GM11168 (cell line): ENCODE results near the gene GCN1.

Source experiments
- in situ Hi-C: fragments of 300-500 bp; cut with MboI; formaldehyde crosslinking; loops from one replicate; pipeline ENCODE4 v1.12.0; 2022; ENCODE audit warnings: low sequenced_read_pairs; ENCODE audit not compliant: unreplicated experiment

The GCN1 gene

DNA sequence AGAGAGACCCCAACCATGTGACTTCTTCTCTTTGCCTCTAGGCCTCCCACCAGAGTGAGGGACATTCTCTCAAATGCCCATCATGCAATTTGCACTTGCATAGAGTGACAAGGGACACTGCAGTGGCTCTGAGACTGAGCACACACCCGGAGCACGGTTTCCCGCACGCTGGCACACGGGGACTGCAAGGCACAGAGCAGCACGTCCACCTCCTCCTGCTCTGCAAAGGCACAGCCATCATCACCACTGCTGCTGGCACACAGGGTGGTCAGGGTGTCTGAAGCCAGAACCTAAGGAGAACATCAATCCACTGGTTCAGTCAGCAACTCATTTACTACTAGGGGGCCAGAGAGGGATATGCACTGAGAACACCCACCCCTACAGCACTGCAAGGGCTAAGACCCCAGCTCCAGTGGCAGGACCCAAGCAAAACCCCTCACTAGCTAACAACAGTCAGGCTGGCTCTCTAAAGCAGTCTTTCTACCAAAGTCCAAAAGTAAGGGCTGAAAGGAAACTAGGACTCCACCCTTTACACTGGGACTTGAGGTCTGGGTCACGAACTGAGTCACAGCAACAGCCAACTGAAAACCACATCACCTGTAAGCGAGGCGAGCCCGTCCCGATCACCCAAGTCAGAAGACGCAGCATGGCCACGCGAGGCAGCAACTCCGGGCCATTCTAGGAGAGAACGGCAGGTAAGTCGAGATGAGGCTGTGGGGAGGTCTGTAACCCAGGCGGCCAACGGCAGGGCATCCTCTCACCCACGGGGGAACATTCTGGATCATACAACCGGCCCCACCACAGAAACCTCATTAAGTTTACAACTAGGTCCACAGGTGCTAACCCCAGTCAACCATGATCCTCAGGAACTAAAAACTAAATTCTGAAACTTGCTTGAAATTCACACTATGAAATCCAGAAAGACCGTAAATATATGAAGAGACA is 37.9 kb downstream of the GCN1 start:
- in situ Hi-C loops: no loop called here

DNA sequence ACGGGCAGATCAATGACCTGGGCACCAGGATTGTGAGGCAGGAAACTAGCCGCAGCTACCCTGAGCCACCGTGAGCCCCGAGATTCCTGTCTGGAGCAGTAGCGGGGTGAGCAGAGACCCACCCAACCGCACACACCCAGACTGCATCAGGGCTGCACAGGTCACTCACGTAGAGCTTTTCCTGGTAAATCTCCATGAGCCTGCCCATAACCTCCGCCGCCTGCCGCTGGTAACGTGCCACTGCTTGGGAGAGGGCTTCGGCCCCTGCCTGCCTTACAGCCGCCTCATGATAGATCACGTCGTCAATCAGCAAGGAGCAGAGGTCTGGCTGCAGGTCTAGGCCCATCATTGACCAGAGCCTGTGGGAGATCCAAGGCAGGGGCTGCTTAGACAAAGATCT is 39.4 kb downstream of the GCN1 start:
- in situ Hi-C loops: no loop called here

DNA sequence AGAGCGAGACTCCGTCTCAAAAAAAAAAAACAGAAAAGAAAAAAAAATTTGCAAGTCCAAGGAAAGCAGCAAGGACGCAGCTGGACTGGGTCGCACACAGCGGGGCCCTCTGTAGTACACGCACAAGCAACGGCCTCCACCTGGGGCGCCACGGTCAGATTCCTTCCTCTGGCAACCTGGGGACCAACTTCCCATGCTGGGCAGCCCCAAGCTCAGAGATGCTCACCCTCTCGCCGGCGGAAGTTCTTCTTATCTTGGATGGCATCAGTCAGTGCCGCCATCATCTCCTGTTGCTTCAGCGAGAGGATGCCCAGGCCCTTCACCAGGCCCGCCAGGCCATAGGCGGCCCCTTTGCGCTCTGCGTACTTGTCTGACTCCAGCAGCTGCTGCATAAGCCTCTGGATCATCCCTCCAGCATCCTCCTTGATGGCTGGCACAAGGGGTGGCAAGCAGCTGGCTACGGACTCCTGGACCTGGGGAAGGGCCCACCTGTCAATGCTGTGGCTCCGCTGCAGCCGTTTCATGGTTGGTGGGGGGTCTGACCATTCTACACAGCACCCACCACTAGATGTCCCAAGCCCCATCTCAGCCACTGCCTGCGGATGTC is 43.5 kb downstream of the GCN1 start:
- in situ Hi-C loops: no loop called here

DNA sequence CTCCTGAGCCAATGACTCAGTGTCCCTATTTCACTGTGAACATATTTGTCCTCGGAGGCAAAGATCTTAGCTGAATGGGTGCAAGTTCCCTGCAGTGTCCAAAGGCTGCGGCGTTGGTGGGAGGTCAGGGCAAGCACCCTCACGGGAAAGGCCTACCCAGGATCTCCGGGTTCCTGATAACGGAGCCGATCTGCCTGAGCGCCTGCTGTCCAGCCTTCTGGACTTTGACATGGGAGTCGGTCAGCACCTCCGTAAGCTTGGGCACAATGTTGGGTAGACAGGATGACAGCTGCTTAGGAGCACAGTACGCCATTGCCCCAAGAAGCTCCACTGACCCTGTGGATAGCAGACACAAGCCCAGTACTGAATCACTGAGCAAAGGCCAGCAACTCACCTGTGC is 46.5 kb downstream of the GCN1 start:
- in situ Hi-C loops: no loop called here

DNA sequence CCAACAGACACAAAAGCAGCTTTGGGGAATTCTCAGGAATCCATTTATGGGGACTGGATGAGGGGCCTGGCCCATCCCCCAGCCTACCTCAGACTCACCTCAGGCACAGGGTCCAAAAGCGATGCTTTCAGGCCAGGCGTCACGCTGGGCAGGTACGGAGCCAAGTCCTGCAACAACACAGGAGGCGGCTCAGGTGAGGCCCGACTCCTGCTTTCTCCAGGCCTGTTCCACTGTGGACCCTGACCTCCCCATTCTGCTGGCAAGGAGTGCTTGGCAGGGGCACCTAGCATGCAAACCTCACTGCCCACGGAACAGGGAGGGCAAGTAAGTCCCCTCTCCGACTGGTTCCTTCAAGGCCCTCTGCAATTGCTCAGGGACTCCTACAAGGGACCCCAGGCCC is 49.4 kb downstream of the GCN1 start:
- in situ Hi-C loops: no loop called here

DNA sequence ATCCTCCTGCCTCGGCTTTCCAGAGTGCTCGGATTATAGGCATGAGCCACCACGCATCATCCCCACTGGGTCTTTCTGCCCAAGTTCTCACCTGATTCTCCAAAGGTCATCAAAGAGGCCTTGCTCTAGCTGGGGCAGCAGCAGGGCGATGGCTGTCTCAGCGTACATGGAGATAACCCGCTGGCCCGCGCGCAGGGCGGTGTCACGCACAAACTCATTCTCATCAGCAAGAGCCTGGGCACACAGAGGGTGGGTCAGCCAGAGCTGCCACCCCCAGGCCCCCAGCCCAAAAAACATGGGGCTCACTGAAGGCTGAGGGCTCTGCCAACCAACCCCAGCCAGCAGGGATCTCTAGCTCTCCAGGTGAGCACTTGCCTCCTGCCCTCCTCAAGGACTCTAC is 50.3 kb downstream of the GCN1 start:
- in situ Hi-C loops: no loop called here

DNA sequence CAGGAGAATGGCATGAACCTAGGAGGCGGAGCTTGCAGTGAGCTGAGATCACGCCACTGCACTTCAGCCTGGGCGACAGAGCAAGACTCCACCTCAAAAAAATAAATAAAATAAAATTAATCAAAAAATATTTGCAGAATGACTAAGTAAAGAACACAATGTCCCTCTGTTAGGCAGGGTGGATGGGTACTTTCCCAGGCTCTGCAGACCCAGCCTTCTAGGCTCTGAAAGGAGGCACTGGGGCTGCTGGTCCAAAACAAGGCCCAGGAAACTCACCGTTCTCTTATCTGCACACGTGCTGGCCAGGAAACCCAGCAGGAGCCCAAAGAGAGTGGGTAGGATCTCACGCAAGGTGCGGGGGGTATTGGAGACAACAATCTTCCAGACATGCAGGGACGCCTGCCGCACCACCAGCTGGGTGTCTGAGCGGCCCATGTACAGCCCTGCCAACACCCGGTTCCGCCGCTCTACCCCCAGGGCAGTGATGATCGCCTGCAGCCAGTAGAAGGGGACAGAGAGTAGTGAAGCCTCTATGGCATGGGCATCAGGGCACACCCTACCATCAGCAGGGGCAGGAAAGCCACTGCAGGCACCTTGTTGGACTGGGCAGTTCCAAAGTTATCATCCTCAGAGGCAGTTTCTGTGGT is 52.2 kb downstream of the GCN1 start:
- in situ Hi-C loops: no loop called here

DNA sequence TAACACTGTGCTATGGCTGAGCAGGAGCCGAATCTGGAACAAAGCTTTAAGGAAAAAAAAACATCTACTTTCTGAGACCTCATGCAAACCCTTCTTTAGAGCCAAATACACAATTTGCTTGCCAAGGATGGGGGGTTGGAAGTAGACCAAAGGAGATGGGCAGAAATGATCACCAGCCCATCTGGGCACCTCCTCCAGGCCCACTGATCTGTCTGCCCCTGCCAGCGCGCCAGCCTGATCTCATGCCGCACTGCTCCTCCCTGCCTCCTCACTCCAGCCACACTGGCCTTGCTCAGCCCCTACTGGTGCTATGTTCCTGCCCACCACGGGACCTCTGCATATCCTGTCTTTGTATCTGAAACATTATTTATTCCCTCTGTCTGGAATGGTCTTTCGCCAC is 53.2 kb downstream of the GCN1 start:
- in situ Hi-C loops: no loop called here

DNA sequence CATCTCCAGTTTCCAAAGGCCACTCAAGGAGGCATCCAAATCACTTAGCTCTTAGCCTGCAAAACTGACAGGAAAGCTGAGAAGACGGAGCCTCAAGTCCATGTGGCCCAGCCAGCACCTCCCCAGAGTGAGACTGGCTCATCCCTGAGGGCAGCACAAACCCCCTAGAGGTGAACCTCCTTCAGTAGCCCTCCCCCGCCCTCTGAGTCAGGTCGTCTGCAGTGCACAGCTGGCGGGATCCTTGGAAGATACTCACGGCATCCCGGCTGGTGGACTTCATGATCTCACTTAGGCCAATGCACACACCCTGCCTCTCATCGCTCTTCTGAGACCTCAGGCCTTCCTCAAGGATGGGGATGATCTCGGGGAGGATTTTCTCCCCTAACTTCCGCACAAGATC is 53.9 kb downstream of the GCN1 start:
- in situ Hi-C loops: no loop called here

DNA sequence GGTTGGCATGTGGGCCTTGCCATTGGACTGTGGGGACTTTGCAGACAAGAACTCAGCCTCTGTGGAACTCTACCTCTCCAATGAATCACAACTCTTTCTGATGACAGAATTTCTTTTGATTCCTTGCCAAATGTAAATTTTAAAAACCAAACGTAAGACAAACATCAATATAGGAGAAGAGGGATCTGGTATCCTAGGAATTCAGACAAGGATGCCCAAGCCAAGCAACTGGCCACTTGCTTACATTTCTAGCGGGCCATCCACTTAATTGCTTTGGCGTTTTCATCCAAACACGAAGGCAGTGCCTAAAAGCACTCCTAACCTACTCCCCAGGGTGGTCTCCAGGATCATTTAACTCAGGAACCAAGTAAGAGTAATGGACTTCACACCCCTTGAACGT is 54.6 kb downstream of the GCN1 start:
- in situ Hi-C loops: no loop called here

DNA sequence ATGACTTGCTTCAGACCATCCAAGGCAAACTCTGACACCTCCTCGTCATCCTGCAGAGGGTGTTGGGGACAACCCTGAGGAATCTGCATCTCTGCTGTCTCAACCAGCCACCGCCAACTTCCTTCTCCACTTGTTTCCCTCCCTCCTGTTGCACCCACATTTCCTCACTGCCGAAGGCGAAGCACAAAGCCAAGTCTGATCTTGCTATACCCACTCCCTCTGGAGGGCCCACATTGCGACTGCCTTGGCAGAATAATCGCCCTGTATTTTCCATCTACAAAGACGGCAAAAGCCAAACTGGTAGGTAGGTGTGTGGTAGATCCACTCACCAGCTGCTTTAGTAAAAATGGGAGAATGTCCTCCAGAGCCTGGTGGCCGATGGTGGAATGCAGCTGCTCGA is 56.1 kb downstream of the GCN1 start:
- in situ Hi-C loops: no loop called here

DNA sequence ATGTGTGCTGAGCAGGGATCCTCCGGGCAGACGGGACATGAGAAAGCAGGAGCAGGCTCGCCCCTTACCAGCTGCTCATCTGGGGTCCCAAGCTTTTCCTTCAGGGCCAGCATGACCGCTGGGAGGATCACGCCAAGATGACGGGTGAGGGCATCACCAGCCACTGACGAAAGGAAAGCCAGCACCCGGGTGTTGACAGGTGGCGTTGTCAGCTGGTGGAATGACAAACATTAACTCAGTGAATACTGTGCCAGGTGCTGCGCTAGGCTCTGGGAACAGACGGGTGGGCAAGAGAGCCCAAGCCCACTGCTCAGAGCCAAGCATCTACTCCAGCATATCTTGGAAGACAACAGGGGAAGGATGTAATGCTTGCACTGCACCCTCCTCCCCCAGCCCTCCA is 56.7 kb downstream of the GCN1 start:
- in situ Hi-C loops: no loop called here

DNA sequence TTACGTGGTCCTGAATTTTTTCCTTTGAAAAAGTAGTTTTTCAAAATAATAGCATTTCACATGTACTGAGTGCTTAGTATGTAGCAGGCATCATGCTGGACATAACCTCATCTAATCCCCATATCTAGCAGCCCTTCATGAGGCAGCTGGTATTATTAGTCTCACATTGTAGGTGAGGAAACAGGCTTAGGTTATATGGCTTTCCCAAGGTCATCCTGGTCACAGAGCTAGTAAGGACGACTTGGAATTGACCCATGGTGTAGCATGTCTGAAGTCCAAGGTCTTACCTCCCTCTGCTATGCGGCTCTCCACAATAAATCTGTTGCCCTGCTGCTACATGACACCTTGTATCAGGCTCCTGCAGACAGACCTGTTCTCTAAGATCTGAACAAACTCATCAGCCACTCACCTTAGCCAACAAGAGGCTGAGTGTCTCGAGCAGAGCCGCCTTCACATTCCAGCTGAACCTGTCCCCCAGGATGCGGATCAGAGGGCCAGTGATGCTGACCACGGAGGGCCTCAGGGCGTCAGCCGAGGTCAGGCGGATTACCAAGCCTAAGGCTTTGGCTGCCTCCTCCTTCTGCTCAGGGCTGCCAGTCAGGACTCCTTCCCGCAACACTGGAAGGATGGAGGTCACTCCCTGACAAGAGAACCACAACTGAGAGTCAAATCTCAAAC is 58.3 kb downstream of the GCN1 start:
- in situ Hi-C loops: no loop called here

DNA sequence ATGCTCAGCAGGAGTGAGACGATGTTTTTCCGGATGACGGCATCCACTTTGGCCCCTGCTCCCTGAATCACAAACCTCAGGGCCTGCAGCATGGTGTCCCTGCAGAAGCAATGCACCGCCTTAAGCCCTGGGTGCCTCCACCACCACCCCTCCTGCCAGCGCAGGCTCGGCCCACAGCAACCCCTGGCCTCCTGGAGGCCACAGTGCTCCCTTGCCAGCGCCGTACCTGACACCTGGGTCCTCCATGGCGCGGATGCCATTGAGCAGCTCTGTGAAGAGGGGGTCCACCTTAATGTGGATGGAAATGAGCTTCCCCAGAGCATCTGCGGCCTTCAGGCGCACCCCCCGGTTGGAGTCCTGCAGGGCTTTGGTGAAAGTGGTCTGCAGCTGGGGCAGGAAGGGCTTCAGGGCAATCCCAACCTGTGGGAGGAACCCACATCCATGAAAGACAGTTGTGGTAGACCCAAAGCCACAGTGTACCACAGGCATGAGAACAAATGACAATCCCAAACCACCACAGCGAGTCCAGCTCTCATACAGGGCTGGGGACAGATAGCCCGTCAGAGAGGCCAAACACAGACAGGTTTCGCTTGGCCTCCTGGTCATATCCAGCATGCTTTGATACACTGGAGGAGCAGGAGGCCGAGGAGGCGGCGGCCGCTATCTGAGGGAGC is 60.1 kb downstream of the GCN1 start:
- in situ Hi-C loops: no loop called here

DNA sequence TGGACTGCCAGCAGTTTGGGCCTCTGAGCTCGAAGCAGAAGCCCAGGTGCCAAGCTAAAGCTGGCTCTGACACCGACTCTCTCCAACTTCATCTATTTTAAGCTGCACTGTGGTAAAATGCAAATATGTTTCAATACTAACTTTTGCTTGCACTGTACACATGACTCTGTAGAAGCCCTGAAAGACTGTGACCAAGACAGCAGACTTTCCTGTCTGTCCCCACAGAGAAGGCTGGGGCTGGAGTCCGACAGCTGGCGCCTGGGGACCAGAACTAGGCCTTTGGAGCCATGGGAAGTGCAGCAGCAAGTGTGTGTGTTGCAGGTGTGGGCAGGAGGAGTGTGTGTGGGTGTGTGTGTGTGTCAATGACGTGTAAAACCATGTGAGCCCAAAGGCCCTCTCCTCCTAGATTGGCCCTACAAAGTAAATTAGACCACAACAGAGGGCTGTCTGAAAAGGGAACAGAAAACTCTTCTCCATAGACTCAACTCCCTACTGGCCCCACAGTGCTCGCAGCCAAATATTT is 61.6 kb downstream of the GCN1 start:
- in situ Hi-C loops: no loop called here

DNA sequence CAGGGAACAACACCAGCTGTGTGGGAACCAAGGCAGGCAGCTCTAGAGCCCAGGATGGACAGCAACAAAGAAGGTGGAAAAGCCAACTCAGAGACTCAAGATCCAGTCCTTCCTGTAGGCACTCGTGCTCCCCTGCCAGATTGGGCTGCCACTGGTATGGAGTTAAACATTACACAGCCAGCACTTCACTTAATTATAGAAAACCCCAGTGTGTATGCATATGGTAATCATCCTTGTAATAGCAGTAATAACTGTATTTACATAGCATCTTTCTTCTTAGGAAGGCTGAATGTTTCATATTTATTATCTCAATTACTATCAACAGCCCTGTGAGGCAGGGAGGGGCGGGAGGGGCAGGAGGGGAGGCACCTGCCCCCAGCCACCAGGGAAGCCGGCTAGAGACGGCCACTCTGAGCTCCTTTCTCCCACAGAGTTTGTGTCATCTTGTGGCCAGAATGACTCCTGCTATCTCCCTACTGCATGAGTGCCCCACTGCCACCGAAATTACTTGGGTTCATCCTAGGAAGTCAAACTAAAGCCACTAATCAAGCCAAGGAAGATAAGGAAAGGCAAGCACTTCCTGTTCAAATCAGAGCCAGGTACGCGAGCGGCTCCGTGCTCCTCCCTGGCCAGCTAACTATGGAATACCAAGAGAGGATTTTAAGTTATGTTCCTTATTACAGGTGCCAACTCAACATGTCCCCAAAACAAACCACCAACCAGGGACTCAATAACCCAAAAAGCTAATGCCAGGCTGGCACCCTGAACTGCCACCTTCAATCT is 62.3 kb downstream of the GCN1 start:
- in situ Hi-C loops: no loop called here

DNA sequence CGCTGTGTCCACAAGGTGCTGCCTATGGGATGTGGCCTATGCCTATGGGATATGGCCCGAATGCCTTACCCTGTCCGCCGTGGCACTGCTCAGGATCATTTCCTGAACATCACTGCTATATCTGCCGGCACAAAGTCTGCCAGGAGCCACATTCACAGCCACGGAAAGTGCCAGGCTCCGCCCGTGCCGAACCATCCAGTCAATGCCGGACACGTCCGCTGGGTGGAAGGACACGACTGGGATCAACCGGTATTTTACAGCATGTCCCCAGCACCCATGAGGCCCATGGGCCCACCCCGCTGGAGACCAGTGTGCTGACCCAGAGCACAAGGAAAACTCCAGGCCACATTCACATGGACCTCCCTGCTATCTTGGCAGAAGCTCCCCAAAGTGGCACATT is 63.4 kb downstream of the GCN1 start:
- in situ Hi-C loops: no loop called here

DNA sequence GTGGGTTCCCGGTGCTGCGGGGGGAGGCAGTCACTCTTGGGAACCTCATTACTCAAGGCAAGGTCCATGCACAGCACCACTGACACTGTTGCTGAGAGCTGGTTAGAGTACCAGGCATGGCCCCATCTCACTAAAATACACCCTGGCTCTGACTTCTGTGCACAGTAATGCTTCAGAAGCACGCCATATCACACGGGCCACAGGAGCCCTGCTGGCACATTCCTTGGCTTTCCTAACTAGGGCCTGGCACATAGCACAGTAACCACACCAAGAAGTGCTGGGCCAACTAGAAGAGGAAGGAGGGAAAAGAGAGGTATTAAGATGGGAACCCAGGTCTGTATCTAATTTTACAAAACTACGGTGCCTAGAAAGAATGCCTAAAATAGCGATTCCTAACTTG is 64.5 kb downstream of the GCN1 start:
- in situ Hi-C loops: no loop called here

DNA sequence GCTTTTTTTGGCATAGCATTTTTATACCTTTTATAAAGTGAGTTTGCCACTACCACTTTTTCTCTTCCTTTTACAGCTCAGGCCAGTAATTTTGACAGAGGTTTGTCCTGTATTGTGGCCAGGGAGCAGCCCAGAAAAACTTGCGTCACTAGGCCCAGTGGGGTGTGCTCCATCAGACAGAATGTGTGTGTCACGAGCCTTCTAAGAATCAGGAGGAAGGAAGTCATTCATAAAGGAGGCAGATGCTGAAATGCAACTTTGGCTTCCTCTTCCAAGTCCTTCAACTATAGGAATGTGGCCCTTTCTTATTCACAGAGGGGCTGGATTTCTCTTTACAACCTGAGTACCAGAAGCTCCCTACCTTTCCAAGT is 67.9 kb downstream of the GCN1 start:
- in situ Hi-C loops: no loop called here
